ENCODE measurements around the gene CPED1. TPM values are rescaled to one million over a fixed set of nuclear protein-coding genes. Genes with fewer than 3 reads are reported as not detected.

CPED1 gene
- total and polyA plus RNA-seq, 2 experiments from 2014 or later: 0.17 to 0.47 TPM

DNA sequence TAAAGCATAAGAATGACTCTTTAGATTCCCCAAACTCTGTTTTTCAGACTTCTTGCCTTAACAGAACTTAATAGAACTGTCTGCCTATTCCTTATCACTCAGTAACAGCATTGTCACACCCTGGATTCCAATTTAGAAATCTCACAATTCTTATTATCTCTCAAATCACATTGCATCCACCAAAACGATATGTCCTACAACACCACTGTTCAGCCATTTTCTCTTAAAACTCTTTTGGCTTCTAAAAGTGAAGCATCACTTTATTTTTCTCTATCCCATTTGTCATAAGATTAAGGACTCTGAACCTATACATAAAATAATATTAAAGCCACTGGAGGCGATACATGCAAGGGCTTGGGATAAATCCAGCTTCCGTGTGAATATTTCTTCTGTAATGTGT is 1.2 kb upstream of the CPED1 start:
- no peak overlapping the region for H3K4me2 ChIP-seq
- no peak for TF ChIP-seq NANOG (IDR thresholded peaks at IDR 0.05; ENCODE audit: borderline replicate concordance)
- TF ChIP-seq REST (IDR thresholded peaks at IDR 0.05; ENCODE audit: unreplicated experiment): no peak
- H3K4me3 Mint-ChIP-seq: no peak overlapping the region

DNA sequence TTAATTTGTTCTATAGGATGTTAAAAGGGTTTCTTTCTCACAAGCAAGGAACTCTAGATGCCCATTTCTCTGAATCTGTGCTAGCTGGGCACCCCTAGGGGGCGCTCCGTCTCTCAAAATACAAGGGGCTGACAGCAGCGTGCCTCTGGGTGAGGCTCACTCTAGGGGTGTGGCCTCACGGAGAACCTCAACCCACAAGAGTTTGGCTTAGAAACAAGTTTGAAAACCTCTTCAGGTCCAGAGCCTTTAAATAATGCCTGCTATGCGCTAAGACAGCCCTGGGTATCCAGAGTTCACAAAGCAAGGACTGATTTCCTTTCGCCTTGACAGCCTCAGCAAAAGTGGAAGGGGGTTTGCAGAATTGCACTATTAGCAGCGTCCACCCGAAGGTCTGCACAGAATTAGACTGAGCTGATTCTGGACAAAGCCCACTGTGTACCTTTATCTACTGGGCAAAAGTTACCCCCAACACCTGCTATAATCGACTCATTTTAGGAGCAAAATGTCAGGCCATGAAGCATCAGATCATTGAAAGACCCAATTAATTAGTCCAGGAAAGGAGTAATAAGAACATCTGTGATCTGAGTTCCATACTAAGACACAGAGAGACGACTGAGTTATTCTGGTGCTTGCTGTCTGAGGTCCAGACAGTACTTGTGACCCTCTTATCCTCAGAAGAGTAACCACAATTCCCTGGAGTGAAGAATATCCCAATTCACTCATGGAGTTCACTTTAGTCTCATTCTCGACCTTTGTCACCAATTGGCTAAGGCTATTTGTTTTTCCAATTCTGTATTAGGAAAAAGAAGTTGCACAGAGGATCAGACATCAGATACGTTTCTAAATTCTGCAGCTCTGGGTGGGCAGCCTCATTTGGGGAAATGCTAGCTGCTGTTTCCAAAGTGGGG is 574 bp upstream of the CPED1 start:
- Histone ChIP-seq H3K27ac (ENCODE audit: low read depth) (no peak overlapping the region), H3K4me2 (peak overlapping the region; percentile 86), H4K20me1 (replicated peaks; ENCODE audit: insufficient read depth) (no peaks in the 10 kb centered on the region), H3K4me3 (peak overlapping the region; percentile 59), H3K4me1 (ENCODE audit: insufficient read depth) (peaks cover 6% of the 10 kb centered on the region), H3K27me3 (ENCODE audit: insufficient read depth) (peaks cover 18% of the 10 kb centered on the region), H3K79me2 (replicated peaks; ENCODE audit: insufficient read depth) (no peaks in the 10 kb centered on the region), H2AFZ (peak overlapping the region; percentile 98), H3F3A (replicated peaks; ENCODE audit: low read depth) (no peaks in the 10 kb centered on the region), H3K9me2 (ENCODE audit: insufficient read depth) (no peaks in the 10 kb centered on the region), H3K36me3 (ENCODE audit: insufficient read depth) (no peaks in the 10 kb centered on the region)
- Mint-ChIP-seq H3K4me1 (peaks cover 5% of the 10 kb centered on the region; the same call in 2 of the 3 replicates), H3K9me3 (no peaks in the 10 kb centered on the region), H3K36me3 (ENCODE audit: low read depth) (no peaks in the 10 kb centered on the region), H3K27ac (no peak overlapping the region), H3K4me3 (peak overlapping the region; percentile 77; the same call in 2 of the 3 replicates), H3K27me3 (ENCODE audit: insufficient read depth, low read depth, poor library complexity) (peaks cover 14% of the 10 kb centered on the region)
- DNase-seq (ENCODE audit: low spot score) (peak; percentile 95), ATAC-seq (peak; percentile 95)
- TF ChIP-seq, protein P1, sequence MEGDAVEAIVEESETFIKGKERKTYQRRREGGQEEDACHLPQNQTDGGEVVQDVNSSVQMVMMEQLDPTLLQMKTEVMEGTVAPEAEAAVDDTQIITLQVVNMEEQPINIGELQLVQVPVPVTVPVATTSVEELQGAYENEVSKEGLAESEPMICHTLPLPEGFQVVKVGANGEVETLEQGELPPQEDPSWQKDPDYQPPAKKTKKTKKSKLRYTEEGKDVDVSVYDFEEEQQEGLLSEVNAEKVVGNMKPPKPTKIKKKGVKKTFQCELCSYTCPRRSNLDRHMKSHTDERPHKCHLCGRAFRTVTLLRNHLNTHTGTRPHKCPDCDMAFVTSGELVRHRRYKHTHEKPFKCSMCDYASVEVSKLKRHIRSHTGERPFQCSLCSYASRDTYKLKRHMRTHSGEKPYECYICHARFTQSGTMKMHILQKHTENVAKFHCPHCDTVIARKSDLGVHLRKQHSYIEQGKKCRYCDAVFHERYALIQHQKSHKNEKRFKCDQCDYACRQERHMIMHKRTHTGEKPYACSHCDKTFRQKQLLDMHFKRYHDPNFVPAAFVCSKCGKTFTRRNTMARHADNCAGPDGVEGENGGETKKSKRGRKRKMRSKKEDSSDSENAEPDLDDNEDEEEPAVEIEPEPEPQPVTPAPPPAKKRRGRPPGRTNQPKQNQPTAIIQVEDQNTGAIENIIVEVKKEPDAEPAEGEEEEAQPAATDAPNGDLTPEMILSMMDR (conservative IDR thresholded peaks at IDR 0.05; ENCODE audit: low read depth in 2 of 2): peak; percentile 94 to 100
- TF ChIP-seq ZNF114 (CRISPR knock-in tag; IDR thresholded peaks at IDR 0.05): no peak

More for the DNA sequence above, 1.2 kb upstream of the CPED1 start:
- Histone ChIP-seq H3K9me2 (ENCODE audit: insufficient read depth) (no peaks in the 10 kb centered on the region), H3F3A (replicated peaks; ENCODE audit: low read depth) (no peaks in the 10 kb centered on the region), H3K27ac (ENCODE audit: low read depth) (no peak overlapping the region), H3K36me3 (ENCODE audit: insufficient read depth) (no peaks in the 10 kb centered on the region), H3K27me3 (ENCODE audit: insufficient read depth) (peaks cover 18% of the 10 kb centered on the region), H2AFZ (no peak overlapping the region), H4K20me1 (replicated peaks; ENCODE audit: insufficient read depth) (no peaks in the 10 kb centered on the region), H3K4me3 (no peak overlapping the region), H3K4me1 (ENCODE audit: insufficient read depth) (peaks cover 6% of the 10 kb centered on the region), H3K79me2 (replicated peaks; ENCODE audit: insufficient read depth) (no peaks in the 10 kb centered on the region)
- ATAC-seq (no peak), DNase-seq (ENCODE audit: low spot score) (no peak)
- Mint-ChIP-seq H3K36me3 (ENCODE audit: low read depth) (no peaks in the 10 kb centered on the region), H3K27ac (no peak overlapping the region), H3K9me3 (no peaks in the 10 kb centered on the region), H3K4me1 (peaks cover 5% of the 10 kb centered on the region; the same call in 2 of the 3 replicates), H3K27me3 (ENCODE audit: insufficient read depth, low read depth, poor library complexity) (peaks cover 14% of the 10 kb centered on the region)

All from GM23338 (cell line).